K562 (cell line): ENCODE data around the gene TNFAIP3. TPM values are rescaled to one million over a fixed set of nuclear protein-coding genes. Genes with fewer than 3 reads are reported as not detected.

Source experiments
- AFF1 ChIP-seq, 2 experiments: fragments of 450-650 bp; IDR thresholded peaks; 2 replicates each; pipeline ENCODE4 v1.6.1; 2018; ENCODE audit warnings: mild to moderate bottlenecking in 2 of 2, low read depth in 1 of 2; ENCODE audit not compliant: partially characterized antibody in 2 of 2
- BACH1 ChIP-seq: fragments of 200-800 bp; sonication (Bioruptor generic); IDR thresholded peaks from 2 replicates; pipeline ENCODE4 v1.6.1; 2016; ENCODE audit warnings: missing genetic modification characterization, missing compliant biosample characterization
- GATAD2A ChIP-seq: fragments of 450-650 bp; IDR thresholded peaks from 2 replicates; pipeline ENCODE4 v1.6.1; 2017
- HDAC1 ChIP-seq, 2 experiments: fragments of 450-650 bp; IDR thresholded peaks; 2 replicates each; pipeline ENCODE4 v1.6.1; 2016 to 2017; ENCODE audit warnings: inconsistent platforms in 1 of 2, mild to moderate bottlenecking in 1 of 2, moderate library complexity in 1 of 2
- HMBOX1 ChIP-seq: sonication (generic); IDR thresholded peaks from 2 replicates; pipeline ENCODE4 v1.6.1; 2016
- HMGN3 ChIP-seq: IDR thresholded peaks from 2 replicates; pipeline ENCODE4 v1.6.1; 2011; ENCODE audit warnings: borderline replicate concordance, low read depth, mild to moderate bottlenecking, mixed read lengths, low read length; ENCODE audit not compliant: insufficient read length; ENCODE audit errors: extremely low read depth
- HSF4 ChIP-seq: fragments of 250-450 bp; sonication (Bioruptor Pico); IDR thresholded peaks from 2 replicates; pipeline ENCODE4 v2.1.2; 2022; ENCODE audit warnings: mild to moderate bottlenecking, moderate library complexity, borderline replicate concordance
- KLF6 ChIP-seq: fragments of 250-450 bp; sonication (Bioruptor Pico); IDR thresholded peaks from 2 replicates; pipeline ENCODE4 v1.4.0; 2020; ENCODE audit warnings: mild to moderate bottlenecking, moderate library complexity, borderline replicate concordance
- MTA2 ChIP-seq: fragments of 450-650 bp; IDR thresholded peaks from 2 replicates; pipeline ENCODE4 v1.6.1; 2016; ENCODE audit warnings: low read depth
- NCOA1 ChIP-seq: fragments of 450-650 bp; IDR thresholded peaks from 2 replicates; pipeline ENCODE4 v1.6.1; 2016; ENCODE audit warnings: low read depth
- NR2C2 ChIP-seq, 2 experiments: fragments of 200-800 bp in 1 of 2; sonication (Bioruptor generic) in 1 of 2; sonication (generic) in 1 of 2; formaldehyde crosslinking in 1 of 2; IDR thresholded peaks; 2 replicates each; pipeline versions ENCODE4 v1.6.1 to v1.8.0; 2016 to 2022; ENCODE audit warnings: mild to moderate bottlenecking in 1 of 2, missing compliant biosample characterization in 1 of 2, missing genetic modification characterization in 1 of 2, missing genetic modification reagents in 1 of 2
- RBM17 ChIP-seq: fragments of 200-400 bp; formaldehyde crosslinking; IDR thresholded peaks from 2 replicates; pipeline ENCODE4 v1.6.1; 2017; ENCODE audit warnings: low read depth, mild to moderate bottlenecking, low read length, borderline replicate concordance
- RCOR1 ChIP-seq, 2 experiments: IDR thresholded peaks; 2 replicates each; pipeline ENCODE4 v1.6.1; 2012; ENCODE audit warnings: low read depth in 2 of 2, low read length in 2 of 2, borderline replicate concordance in 1 of 2, improper control_type of control experiment in 1 of 2
- RNF2 ChIP-seq: sonication (generic); IDR thresholded peaks from 2 replicates; pipeline ENCODE4 v1.6.1; 2016
- SMARCA4 ChIP-seq: fragments of 450-650 bp; IDR thresholded peaks from 2 replicates; pipeline ENCODE4 v1.6.1; 2016
- STAT5A ChIP-seq: IDR thresholded peaks from 2 replicates; pipeline ENCODE4 v1.6.1; 2012; ENCODE audit warnings: low read length, inconsistent platforms, borderline replicate concordance
- TRIM24 ChIP-seq, 2 experiments: fragments of 450-650 bp; IDR thresholded peaks; 2 replicates each; pipeline ENCODE4 v1.6.1; 2016
- USF1 ChIP-seq: sonication (generic); formaldehyde crosslinking; IDR thresholded peaks from 2 replicates; pipeline ENCODE4 v1.9.0; 2022; ENCODE audit warnings: mild to moderate bottlenecking, missing genetic modification reagents
- WHSC1 ChIP-seq: IDR thresholded peaks from one replicate; pipeline ENCODE4 v1.6.1; 2012; ENCODE audit warnings: low read length, control low read depth, inconsistent platforms
- ZKSCAN8 ChIP-seq: fragments of 200-800 bp; sonication (Bioruptor generic); IDR thresholded peaks from 2 replicates; pipeline ENCODE4 v1.6.1; 2016; ENCODE audit warnings: missing genetic modification characterization, missing compliant biosample characterization
- ZNF239 ChIP-seq: fragments of 250-450 bp; sonication (Bioruptor Pico); IDR thresholded peaks from 2 replicates; pipeline ENCODE4 v1.4.0; 2020; ENCODE audit warnings: mild to moderate bottlenecking
- ZNF668 ChIP-seq: fragments of 250-450 bp; sonication (Bioruptor Pico); IDR thresholded peaks from 2 replicates; pipeline ENCODE4 v1.8.0; 2022; ENCODE audit warnings: mild to moderate bottlenecking, inconsistent platforms
- polyA plus RNA-seq, 8 experiments: library from polyadenylated mRNA; depleted of rRNA in 4 of 8; stranded (reverse) in 5 of 8; unstranded in 3 of 8; fragments of >200 nt; fragmentation: Nextera tagmentation in 2 of 8; fragmentation: Illumina TruSeq in 1 of 8; extraction: Ambion mirVana in 2 of 8; extraction: Trizol in 1 of 8; gene quantifications; 2 replicates each; pipeline versions ENCODE4 v1.2.1 to v1.2.3, GENCODE V29; 2011 to 2014; ENCODE audit warnings: inconsistent platforms in 1 of 8, missing spikeins in 1 of 8
- total RNA-seq, 7 experiments: library from RNA; depleted of rRNA in 6 of 7; stranded (reverse); fragments of >200 nt in 6 of 7; fragmentation: Illumina TruSeq in 2 of 7; extraction: Trizol in 2 of 7; gene quantifications; 2 replicates each; pipeline versions ENCODE4 v1.2.1 to v1.2.3, GENCODE V29; 2011 to 2021; ENCODE audit warnings: low replicate concordance in 1 of 7

TNFAIP3 gene
- total and polyA plus RNA-seq, 9 of the 15 experiments (the other 6 are each of a cell fraction or from before 2014, with no cell fraction given), result 0.79 to 17.0 (median 6.4) TPM

GRCh38 chr6:137903933-137904821 is 37.1 kb downstream of the TNFAIP3 start (continued):
- TF ChIP-seq HSF4 (CRISPR knock-in tag) (peak; percentile 75; the same call in 1 of the 2 replicates), ZKSCAN8 (CRISPR knock-in tag) (peak; percentile 60), HMBOX1 (peak; percentile 99), TRIM24 (IDR thresholded peaks at IDR 0.05) (peak; percentile 96), HDAC1 (IDR thresholded peaks at IDR 0.05) (peak in 1 of 2 experiments; percentile 69; a peak in 1 of 4 replicates), USF1 (CRISPR knock-in tag) (0 out of 2 replicates have a peak, but pooled peaks have one; percentile 8), ZNF239 (CRISPR knock-in tag) (peak; percentile 59; the same call in 1 of the 2 replicates), MTA2 (peak; percentile 45), NCOA1 (peak; percentile 62; the same call in 1 of the 2 replicates), ZNF668 (CRISPR knock-in tag) (peak; percentile 30; the same call in 1 of the 2 replicates), RNF2 (peak; percentile 93), RBM17 (no peak), NR2C2 (CRISPR knock-in tag; IDR thresholded peaks at IDR 0.05) (no peak), NR2C2 (tag; IDR thresholded peaks at IDR 0.05) (0 out of 2 replicates have a peak, but pooled peaks have one; percentile 16), SMARCA4 (peak; percentile 94), AFF1 (IDR thresholded peaks at IDR 0.05; ENCODE audit: low read depth in 1 of 2, partially characterized antibody in 2 of 2) (peak; percentile 80 to 94), GATAD2A (peak; percentile 79; the same call in 1 of the 2 replicates), WHSC1 (no peak), STAT5A (peak; percentile 86), BACH1 (tag) (peak; percentile 79; the same call in 1 of the 2 replicates), KLF6 (peak; percentile 75; the same call in 1 of the 2 replicates), RCOR1 (IDR thresholded peaks at IDR 0.05; ENCODE audit: borderline replicate concordance in 1 of 2, low read depth in 2 of 2, low read length in 2 of 2) (peak; percentile 47 to 95; a peak in 3 of 4 replicates), HMGN3 (peak; percentile 57)
